ENCODE data around the gene MVB12B. TPM values are rescaled to one million over a fixed set of nuclear protein-coding genes. Genes with fewer than 3 reads are reported as not detected.

The MVB12B gene
- total RNA-seq, 2 donors from 2014 or later = 9.8 to 15.8 TPM

DNA sequence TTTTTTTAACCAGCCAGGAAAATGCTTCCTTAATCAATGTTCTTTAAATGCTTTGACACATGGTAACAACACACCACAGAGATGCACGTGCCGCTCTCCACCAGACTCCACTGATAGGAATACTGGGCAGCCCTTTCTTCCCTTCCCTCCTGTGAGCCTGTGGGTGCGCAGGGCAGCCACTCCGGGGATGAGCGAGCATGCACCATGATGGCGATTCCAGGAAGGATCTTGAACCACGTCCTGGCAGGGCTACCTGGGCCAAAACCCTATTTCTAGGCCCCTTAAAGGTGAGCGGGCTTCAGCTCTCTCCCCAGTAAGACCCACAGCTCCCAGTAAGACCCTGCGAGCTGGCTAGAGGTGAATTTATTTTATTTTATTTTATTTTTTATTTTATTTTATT lies 128.2 kb downstream of the MVB12B start:
- intact Hi-C loops (cut with DNase I) = no loop called here
- TF ChIP-seq, protein P1, sequence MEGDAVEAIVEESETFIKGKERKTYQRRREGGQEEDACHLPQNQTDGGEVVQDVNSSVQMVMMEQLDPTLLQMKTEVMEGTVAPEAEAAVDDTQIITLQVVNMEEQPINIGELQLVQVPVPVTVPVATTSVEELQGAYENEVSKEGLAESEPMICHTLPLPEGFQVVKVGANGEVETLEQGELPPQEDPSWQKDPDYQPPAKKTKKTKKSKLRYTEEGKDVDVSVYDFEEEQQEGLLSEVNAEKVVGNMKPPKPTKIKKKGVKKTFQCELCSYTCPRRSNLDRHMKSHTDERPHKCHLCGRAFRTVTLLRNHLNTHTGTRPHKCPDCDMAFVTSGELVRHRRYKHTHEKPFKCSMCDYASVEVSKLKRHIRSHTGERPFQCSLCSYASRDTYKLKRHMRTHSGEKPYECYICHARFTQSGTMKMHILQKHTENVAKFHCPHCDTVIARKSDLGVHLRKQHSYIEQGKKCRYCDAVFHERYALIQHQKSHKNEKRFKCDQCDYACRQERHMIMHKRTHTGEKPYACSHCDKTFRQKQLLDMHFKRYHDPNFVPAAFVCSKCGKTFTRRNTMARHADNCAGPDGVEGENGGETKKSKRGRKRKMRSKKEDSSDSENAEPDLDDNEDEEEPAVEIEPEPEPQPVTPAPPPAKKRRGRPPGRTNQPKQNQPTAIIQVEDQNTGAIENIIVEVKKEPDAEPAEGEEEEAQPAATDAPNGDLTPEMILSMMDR (IDR thresholded peaks at IDR 0.05) = no peak

DNA sequence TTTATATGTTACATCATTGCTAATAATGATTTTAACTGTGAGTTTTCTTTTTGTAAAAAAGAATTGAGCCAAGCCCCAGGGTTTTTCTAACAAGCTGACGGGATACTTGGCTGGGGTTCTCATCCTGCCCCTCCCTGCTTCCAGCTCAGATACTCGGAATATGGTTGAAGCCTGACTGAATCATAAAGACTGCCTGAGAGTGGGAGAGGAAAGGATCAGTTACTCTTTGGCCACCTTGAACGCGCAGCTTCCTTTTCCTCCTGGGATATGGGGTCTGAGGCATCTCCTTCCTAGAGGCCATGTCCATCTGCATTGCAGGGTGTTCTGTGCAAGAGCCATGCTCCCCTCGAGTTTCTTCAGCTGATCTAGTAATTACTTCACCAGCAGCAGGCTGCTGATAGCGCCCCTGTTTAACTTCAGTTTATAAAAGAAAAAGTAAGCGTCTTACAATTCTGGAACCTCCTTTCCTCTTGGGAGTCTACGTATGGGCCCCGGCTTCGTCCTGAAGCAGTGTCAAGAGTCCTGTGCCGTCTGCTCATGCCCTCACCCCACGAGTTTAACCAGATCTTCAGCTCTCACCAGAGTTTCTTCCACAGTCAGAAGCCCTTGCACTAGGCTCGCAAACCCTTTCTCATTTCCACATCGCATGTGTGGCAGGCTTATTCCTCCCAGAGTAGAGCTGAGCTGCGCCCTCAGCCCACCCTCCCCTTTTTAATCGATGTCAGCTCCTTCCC lies 130.0 kb downstream of the MVB12B start:
- no peaks in the 10 kb centered on the region for H3K27me3 ChIP-seq
- H3K4me3 ChIP-seq = no peak overlapping the region
- H3K9ac ChIP-seq (ENCODE audit: low read depth in 2 of 2, low read length in 2 of 2) = no peak overlapping the region
- no peak for DNase-seq
- no peaks in the 10 kb centered on the region for H3K9me3 ChIP-seq
- H3K4me1 ChIP-seq = no peaks in the 10 kb centered on the region
- TF ChIP-seq, protein P1 (IDR thresholded peaks at IDR 0.05) = no peak
- H3K36me3 ChIP-seq = no peaks in the 10 kb centered on the region
- intact Hi-C loops (cut with DNase I) = no loop called here
- no peak overlapping the region for H3K27ac ChIP-seq

More for the DNA sequence above, 128.2 kb downstream of the MVB12B start:
- Histone ChIP-seq H3K36me3 (no peaks in the 10 kb centered on the region), H3K27me3 (no peaks in the 10 kb centered on the region), H3K27ac (no peak overlapping the region), H3K4me3 (no peak overlapping the region), H3K9ac (ENCODE audit: low read depth in 2 of 2, low read length in 2 of 2) (no peak overlapping the region), H3K9me3 (no peaks in the 10 kb centered on the region), H3K4me1 (no peaks in the 10 kb centered on the region)
- no peak for DNase-seq

DNA sequence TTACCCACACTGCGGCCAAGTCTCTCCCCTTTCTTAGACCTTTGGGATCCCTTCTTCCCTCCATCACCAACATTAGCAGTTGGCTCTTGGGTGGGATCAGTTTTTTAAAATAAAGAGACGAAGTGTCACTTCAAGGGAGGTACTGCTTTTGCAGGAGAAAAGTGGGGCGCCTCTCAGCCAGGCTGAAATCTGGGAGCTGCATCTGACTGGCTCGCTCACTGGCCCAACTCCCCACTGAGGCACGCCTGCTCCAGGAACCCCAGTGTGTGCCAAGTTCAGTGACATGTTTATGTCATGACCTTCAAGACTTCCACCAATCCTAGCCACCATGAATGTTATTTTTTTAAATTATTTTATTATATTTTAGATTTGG lies 130.5 kb downstream of the MVB12B start:
- intact Hi-C loops (cut with DNase I) = no loop called here
- no peak for DNase-seq

DNA sequence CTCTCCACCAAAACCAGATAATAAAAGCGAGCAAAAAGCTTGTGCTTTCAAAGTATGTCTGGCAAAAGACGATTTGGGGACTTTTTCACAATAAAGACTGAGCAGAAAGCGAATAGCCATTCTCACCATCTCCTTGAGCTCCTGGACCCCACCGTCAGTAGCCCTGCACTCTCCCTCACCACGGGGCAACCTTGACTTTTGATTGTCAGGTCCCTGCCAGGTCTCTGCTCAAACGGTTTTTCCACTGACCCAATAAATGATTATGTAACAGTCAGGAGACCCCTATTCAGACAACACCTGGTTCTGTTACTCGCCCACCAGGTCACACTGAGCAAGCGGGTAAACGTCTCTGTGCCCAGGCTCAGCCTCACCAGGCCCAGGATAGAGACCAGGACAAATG lies 131.3 kb downstream of the MVB12B start:
- TF ChIP-seq, protein P1 (IDR thresholded peaks at IDR 0.05) = no peak
- Histone ChIP-seq H3K4me3 (no peak overlapping the region), H3K4me1 (no peaks in the 10 kb centered on the region), H3K9me3 (no peaks in the 10 kb centered on the region), H3K27me3 (no peaks in the 10 kb centered on the region), H3K36me3 (no peaks in the 10 kb centered on the region), H3K27ac (no peak overlapping the region), H3K9ac (ENCODE audit: low read depth in 2 of 2, low read length in 2 of 2) (no peak overlapping the region)
- intact Hi-C loops (cut with DNase I) = no loop called here
- DNase-seq = no peak

More for the DNA sequence above, 130.5 kb downstream of the MVB12B start:
- Histone ChIP-seq H3K4me3 (no peak overlapping the region), H3K27ac (no peak overlapping the region), H3K27me3 (no peaks in the 10 kb centered on the region), H3K36me3 (no peaks in the 10 kb centered on the region), H3K9me3 (no peaks in the 10 kb centered on the region), H3K9ac (ENCODE audit: low read depth in 2 of 2, low read length in 2 of 2) (no peak overlapping the region), H3K4me1 (no peaks in the 10 kb centered on the region)
- TF ChIP-seq, protein P1 (IDR thresholded peaks at IDR 0.05) = no peak

DNA sequence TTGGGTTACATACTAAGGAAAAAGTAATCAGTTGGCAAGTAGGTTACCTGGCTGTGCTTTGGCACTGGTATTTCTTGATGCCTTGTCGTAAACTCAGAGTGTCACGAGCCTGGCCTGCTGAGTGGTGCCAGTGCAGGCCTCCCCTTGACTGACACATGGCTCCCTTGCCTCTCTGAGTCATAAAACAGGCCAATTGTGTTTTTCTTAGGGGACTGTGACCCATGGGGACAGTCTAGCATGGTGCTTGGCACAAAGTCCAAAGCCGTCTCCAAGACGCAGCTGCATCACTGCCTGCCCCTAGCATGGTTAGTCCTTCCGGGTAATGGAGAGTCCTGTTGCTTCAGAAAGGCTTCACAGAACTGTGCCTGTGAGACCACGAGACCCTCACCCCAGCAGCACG lies 132.5 kb downstream of the MVB12B start:
- no peak for DNase-seq
- no peak overlapping the region for H3K9ac ChIP-seq (ENCODE audit: low read depth in 2 of 2, low read length in 2 of 2)

More for the DNA sequence above, 132.5 kb downstream of the MVB12B start:
- TF ChIP-seq, protein P1 (IDR thresholded peaks at IDR 0.05) = no peak
- H3K4me1 ChIP-seq = no peaks in the 10 kb centered on the region
- no peaks in the 10 kb centered on the region for H3K27me3 ChIP-seq
- no peaks in the 10 kb centered on the region for H3K36me3 ChIP-seq
- no peak overlapping the region for H3K4me3 ChIP-seq
- intact Hi-C loops (cut with DNase I) = no loop called here
- no peak overlapping the region for H3K27ac ChIP-seq
- H3K9me3 ChIP-seq = no peaks in the 10 kb centered on the region
